ENCODE results near the gene JARID2.

Gene JARID2

DNA sequence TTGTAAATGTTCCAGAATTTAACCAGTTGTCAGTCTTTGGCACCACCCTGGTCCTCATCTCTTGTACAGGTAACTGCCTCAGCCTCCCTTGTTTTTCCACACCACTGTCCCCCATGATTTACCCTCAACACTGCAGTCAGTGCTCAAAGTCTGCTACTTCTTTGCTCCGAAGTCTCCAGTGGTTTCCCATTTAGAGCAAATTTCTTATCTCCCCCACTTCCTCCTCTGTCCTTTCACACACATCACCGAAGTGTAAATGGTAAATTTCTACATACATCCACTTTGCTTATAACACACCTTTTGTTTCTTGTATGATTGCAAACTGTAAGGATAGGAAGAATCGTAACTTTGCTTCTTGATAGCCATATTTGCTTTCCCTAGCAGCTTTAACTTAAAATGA, 115.3 kb downstream of the JARID2 start:
- DNase-seq: no peak

DNA sequence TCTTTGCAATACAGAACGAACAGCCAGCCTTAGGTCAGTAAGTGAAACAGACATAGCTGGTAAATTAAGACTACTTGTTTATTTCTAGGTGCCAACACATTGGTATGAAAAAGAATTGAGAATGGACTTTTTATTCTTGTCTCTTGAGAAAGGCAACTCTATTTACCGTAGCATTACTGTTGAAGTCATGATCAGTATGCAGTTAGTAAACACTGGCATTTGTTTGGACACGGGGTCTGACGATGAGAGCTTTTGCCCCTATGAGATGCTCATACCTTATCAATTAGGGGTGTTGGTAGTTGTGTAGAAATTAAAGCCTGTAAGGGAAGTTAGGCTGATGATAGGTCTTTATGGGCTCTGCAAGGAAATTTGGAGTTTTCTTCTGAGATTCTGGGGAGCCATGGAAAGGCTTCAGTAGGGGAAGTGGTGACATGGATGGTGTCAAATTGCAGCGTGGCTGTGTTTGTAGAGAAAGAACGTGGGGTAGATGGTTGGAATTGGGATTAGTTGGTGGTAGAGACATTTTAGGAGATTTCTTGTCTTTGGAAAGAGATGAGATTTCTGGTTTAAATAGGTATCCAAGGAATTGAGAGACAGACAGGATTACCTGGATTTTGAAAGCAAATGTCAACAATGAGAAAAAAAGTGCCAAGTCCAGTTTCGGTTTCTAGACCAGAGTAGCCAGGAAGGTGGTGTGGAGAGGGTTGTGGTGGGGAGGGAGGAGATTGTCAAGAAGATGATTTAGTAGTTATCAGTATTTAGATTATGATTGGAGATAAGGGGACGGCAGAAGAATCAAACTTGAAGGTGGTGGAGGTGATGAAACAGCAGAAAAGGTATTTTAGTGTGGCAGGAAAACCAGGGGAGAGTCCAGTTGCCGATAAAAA, 116.6 kb downstream of the JARID2 start:
- no peak for DNase-seq

DNA sequence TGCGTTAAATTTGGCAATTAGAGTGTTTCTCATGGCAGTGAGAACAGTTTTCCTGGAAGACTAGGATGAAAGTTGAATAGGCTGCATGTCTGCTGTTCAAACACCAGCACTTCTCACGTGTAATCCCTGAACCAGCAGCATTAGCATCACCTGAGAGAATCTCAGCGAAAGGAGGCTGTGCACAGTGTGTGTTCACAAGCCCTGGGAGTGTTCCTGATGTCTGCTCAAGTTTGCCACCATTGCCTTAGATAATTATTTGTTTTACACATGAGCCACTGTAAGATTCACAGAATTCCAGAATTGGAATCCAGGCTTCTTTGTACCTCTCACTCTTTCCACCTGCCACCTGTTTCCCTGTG, 117.3 kb downstream of the JARID2 start:
- DNase-seq: no peak

DNA sequence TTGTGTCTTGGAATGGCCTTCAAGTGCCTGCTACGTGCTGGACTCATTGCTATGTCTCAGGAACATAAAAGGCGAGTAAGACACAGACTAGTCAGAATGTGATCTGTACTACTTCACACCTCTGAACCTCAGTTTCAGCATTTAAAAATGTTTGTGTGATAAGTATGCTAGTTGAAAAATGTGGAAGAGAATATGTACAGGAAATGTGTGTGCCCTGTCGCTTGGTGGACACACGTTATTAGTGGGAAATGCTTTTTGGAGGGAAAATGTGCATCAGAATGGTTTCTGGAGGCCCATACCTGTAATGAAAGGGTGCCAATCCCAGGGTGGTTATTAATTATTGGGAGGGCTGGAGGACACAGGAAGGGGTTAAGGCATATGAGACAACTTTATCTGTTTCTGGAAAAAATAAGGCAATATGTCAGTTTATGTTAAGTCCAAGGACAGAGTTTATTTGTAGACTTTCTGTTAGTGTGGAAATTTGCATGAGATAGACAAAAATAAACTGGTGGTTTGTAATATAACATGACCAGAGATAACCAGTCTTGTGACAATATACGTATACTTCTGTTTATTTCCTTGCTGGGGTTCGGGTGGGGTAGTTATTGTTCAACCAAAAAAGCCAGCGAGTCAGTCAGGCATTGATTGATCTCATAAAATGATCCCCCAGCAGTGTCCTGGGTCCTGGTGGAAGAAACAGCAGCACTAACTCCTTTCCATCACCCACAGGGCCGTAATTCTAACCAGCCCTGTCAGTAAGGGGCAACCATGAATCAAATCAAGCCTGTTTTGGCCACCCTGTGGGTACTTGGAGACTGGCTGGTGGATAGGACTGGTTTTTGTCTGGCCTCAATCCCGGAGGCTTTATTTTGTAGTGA, 117.9 kb downstream of the JARID2 start:
- DNase-seq: no peak

DNA sequence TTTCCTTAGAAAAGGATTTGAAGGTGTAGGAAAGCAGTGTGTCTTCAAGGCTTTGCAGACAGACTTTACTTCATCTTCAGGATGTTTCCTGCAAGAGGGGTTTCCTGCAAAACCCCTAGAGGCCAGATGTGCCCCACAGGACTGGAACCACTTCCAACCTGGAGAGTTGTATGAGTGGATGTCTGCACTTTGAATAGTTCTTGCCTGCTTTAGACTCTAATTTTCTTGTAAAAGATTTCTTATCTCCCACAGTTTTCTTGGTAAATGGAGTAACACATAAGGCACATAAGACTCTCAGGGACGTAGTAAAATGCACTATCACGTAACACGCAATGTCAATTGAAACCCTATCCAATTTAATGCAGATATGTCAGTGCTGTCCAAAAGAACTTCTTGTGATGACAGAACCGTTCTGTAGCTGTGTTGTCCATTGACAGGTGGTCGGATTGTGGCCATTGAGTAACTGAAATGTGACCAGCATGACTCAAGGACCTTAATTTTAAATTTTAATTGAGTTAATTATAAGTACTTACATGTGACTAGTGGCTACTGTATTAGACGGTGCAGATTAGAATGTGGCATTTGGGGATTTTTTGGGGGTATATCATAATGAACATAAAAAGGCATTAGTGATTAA, 118.7 kb downstream of the JARID2 start:
- no peak for DNase-seq

DNA sequence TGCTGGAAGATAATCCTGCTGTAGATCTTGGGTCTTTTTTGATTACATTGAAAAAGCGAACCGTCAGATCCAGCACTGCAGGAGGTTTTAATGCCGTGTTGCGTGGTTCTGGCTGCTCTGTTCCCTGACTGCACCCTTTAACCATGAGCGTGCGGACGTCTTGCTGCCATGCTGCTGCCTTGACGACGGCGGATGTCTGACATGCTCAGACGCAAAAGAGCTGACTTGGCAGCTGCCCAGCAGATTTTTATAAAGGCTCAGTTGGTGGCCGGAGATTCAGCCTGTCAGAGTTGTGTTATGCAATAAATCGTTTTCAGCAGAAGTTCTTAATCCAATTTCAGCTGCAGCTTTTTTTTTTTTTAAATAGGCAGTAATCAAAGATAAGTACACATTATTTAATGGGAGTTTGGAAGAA, 119.4 kb downstream of the JARID2 start:
- DNase-seq: peak; percentile 24 to 71 (median 52)

DNA sequence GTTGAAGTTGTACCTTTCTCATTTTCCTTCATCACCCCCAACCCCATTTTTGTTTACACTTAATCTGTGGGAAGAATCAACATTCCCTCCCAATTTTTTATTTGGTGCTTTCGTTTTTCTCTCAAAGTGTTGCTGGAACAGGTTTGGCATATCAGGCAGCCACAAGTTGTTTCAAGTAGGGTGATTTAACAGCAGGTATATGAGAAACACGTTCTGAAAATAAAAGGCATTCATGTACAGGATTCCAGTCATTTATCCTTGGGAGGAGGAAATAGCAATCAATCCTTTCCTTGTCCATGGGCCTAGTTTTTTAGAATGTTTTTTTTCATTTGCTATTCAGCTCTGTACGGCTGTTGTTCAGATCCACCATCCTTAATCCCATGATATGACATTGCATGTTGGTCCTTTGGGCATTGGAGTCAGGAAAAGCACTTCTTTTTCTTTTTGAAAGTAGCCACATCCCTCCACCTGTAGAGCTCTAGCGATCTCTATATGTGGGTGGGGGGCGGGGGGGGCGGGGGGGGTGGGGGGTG, 120.2 kb downstream of the JARID2 start:
- no peak for DNase-seq

DNA sequence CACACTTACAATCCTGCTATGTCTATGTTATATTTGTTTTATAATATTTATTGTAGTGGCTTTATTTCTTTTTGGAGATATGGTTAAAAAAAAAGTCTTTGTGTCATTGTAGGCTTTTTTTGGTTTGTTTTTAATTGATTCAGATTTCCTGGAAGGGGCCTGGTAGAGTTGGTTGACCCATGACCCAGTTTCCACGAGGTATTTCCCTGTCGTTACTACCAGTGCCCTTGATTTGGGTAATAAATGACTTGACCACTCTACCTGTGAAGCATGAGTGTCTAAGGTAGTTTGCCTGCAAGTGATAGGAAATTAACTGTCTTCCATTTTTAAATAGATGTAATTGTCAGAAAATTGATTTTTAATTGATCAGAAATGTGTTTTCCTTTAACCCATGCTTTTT, 121.0 kb downstream of the JARID2 start:
- DNase-seq: no peak

DNA sequence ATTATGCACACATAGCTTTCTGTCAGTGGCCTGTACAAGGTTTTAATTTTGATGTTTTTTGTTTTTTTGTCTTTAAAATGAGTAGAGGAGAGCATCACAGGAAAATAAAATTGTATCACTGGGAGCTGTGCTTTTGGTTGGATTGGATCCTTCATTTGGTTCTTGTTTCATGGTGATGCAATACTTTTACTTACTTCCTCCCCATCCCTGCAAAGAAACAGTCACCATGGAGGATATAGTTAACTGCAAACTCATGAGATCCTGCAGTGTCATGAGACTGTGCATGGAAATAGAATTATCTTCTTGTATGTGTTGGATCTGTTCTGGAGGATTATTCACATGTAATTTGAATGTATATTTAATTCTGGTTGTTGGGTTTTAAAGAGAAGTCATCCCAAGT, 122.3 kb downstream of the JARID2 start:
- no peak for DNase-seq

DNA sequence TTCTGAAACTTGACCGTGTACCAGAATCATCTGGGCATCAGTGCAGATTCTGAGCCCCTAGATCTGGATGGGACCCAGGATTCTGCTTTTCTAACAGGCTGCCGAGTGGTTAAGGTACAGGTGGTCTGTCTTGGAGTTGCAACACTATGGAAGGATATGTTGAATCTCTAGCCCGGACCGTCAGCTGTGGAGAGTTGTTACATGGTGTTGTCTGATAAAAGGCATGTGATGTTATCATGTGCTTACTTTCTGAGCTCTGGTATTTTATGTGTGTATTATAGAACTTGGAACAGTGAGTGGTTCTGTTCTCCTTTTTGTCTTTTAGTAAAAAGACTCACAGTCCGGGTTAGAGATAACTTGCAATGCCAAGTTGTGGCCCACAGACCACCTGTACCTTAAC, 123.0 kb downstream of the JARID2 start:
- DNase-seq: no peak

DNA sequence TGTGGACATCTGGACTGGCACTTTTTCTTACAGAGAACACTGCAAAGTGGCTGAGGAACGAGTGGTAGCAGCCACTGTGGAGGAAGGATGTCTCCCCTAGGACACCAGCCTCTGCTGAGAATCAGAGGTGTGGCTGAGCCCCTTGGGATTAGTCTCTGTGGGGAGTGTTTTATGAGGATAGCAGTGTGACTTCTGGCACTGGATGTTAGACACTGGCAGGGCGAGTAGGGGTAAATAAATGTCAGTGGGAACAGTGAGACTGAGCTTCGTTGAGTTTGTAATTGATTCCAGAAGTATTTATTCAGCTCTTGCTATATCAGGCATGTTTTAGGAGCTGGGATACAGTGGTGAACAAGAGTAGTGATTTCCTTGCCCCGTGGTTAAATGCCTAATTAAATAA, 124.0 kb downstream of the JARID2 start:
- DNase-seq: no peak

DNA sequence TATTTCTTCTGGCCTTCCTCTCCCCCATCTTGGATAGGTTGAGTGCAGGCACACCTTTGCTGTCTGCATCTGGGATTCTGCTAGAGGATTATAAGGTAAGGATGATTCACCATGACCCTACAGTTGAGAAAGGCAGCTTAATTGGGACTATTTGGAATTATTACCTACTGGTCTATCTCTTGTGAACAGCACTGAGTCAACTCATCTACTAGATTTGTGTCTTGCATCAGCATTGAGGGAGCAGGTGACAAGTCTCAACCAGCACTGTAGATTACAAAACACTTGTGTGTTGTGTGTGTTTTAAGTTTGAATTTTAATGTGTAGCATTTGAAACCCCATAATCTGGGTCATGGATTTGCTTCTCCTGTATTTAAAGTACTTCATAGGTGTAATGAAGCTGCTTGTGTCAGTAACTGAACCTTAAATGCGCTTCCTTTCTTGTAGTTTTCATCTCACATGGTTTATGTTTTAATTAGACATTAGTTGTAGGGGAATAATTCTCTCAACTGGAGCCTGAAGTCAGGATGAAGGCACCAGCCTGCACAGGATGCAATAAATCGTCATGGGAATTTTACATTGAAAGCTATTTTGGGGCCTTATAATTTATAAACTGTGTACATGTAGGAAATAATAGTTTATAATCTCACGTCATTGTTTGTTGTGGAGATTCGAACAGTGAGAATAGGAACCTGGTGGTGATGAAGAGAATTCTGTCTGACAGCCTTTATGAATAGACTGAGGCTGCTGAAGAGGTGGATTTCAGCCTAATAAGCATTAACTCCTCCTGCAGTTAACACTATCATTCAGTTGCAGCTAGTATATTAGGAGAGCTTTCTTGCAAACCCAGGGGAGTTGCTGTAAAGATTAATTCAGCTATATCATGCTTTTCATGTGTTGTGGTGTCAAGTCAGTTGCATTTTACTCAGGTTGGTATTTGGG, 125.1 kb downstream of the JARID2 start:
- no peak for DNase-seq

DNA sequence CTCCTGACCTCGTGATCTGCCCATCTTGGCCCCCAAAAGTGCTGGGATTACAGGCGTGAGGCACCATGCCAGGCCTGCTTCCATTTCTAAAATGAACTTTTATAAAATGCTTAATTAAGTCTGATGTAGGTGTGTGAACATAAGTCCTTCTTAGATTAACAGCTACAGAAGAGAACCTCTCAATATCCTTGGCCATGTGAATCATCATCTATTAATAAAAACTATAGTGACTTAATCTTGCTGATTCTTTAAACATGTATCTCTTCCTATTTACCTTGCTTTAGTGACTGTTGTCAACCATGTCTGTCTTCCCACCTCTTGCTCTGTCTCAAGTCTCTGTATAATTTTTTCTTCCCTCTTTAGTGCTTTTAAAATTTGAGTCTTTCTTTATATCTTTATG, 127.1 kb downstream of the JARID2 start:
- DNase-seq: no peak

DNA sequence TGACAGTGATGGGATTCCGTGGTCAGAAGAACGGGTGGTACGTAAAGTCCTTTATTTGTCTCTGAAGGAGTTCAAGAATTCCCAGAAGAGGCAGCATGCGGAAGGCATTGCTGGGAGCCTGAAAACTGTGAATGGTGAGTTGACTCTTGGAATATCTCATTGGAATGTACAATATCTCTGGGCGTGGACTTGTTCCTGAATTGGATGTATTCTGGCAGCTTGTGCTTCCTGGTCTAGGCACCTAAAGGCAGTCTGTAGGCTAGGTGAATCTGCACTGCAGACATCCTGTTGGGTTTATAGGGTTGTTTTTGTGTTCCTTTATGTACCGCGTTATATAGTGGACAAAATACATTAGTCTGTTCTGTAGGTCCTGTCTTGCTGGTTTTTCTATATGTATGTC, 128.2 kb downstream of the JARID2 start:
- no peak for DNase-seq

DNA sequence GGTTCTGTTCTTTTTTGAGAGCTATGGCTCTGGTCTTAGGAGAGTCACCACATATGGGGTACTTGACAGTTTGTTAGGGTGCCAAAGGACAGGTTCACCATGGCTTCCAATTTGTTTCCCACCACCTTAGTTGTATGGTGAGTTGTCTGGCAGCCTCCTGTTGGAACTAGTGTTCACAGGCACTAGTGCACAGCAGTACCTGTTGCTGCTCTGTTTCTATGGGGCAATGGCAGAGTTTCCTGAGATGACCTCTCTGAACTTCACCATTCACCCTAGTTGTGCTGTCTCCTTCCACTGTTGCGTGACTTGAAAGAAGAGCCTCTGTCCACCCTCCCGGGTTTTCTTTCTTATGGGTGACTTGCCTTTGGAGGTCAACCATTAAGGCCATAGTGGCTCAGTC, 129.1 kb downstream of the JARID2 start:
- no peak for DNase-seq

DNA sequence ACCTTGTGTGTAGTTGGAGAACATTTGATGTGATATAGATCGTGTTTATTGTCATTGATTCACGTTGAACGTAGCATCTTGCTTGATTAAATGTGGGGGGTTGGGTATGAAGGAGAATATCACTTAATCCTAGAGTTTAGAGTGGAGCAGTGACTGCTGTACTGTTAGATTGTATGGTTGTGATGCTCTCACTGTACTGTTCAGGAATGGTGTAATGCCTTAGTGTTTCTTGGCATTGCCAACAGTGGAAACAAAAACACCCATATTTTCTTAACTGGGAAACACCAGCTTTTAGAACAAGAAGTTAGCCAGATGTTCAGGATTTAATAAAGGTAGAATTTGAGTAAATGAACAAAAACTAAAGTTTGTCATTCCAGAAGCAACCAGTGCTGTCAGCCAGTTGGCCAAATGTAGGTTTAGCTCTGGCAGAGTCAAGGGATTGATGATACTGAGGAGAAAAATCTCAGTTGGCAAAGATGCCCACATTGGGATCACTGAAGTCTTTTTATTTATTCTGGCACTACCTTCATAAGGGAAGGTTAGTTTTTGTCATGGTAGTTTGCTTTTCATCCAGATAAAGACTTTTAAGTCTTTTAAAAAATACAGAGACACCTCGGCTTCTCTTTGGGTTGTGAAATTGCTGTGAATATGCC, 129.9 kb downstream of the JARID2 start:
- DNase-seq: no peak

DNA sequence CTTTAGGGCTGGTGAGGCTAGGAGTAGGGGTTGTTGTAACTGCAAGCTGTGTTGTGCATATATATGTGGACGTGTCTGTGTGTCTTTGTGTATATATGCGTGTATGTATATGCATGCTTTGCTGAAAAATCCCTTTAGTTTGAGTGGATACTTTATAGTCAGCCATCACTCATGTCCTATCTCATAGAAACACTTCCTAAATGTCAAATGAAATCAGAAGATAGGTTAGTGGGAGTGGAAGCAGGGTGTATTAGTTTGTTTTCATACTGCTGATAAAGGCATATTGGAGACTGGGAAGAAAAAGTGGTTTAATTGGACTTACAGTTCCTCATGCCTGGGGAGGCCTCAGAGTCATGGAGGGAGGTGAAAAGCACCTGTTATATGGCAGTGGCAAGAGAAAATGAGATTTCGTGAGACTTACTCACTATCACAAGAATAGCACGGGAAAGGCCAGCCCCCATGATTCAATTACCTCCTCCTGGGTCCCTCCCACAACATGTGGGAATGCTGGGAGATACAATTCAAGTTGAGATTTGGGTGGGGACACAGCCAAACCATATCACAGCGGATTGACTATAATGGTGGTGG, 131.1 kb downstream of the JARID2 start:
- DNase-seq: no peak

DNA sequence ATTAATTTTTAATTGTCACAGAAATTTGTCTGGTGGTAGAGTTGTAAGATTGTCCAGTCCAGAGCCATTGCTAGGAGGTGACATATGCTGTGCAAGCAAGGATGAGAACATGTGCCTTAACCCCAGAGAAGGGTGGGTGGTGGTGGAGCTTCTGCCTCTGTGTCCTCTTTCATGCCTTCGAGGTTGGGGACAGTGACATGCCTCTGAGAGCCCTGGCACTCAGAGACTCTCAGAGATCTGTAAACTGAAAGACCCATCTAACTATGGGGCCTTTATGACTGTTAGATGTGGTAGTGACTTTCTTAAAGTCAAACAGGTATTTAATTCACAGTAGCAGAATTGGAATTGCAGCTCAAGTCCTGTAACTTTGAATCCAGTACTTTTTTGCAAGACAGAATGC, 132.4 kb downstream of the JARID2 start:
- no peak for DNase-seq

DNA sequence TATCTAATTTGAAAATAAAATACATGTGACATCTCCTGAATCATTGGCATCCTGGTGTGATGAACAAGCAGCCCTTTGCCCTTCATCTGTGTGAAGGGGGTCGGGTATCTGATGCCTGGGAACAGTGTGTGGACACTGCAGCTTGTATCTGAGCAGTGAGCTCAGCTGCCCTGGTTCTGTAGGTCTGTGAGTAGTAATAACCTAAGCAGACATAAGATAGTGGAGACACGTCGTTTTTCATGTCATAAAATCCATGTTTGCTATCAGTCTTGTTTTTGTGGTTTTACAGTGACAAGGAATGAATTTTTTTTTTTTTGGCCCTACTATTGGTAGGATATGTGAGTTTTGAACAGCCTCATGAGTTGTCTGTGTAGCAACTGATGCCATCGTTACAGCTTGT, 133.0 kb downstream of the JARID2 start:
- DNase-seq: no peak

DNA sequence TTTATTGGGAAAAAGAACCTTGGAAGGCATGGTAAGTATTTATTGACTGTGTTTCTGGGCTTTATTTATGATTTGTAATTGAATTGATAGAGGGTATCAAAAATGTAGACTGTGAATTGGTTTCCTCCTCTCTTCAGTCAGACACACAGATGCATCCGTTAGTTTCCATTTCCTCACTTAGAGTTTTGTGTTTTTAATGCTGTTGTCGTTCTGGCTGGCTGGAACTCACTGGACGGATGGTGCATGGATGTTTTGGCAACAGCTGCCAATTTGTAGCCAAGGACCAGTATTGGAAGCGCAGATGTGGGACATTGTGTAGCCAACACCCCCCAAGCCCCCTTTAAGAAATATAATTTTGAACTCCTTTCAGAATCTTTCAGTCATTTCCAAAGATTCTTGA, 134.5 kb downstream of the JARID2 start:
- no peak for DNase-seq

DNA sequence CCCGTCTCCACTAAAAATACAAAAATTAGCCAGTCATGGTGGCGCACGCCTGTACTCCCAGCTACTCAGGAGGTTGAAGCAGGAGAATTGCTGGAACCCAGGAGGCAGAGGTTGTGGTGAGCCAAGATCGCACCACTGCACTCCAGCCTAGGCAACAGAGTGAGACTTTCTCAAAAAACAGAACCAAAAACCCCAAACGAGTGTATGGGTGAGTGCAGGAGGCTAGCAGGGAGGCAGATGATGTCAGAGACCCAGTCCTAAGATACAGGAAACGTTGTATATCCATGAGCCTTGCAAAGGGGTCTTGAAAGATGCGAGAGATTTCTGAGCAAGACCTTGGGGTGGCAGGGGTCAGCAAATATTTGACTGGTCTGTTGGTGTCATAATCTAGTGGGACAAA, 136.2 kb downstream of the JARID2 start:
- DNase-seq: no peak
